GM12865 (cell line): ENCODE measurements around the gene THSD4.

ENCODE experiments used
- DNase-seq: peaks from one replicate; pipeline ENCODE4 v3.0.0; 2010; ENCODE audit warnings: low read depth
- H3K4me3 ChIP-seq: 2 replicates; pipeline ENCODE4 v1.5.1; 2011; ENCODE audit warnings: mild to moderate bottlenecking, low read depth, low read length, control low read depth
- TF ChIP-seq, protein P1 (sequence below): IDR thresholded peaks from 2 replicates; pipeline ENCODE4 v1.5.1; 2011; ENCODE audit warnings: low read length, control low read depth, low read depth, inconsistent platforms; ENCODE audit not compliant: insufficient read depth; ENCODE audit errors: missing control alignments

The THSD4 gene

DNA sequence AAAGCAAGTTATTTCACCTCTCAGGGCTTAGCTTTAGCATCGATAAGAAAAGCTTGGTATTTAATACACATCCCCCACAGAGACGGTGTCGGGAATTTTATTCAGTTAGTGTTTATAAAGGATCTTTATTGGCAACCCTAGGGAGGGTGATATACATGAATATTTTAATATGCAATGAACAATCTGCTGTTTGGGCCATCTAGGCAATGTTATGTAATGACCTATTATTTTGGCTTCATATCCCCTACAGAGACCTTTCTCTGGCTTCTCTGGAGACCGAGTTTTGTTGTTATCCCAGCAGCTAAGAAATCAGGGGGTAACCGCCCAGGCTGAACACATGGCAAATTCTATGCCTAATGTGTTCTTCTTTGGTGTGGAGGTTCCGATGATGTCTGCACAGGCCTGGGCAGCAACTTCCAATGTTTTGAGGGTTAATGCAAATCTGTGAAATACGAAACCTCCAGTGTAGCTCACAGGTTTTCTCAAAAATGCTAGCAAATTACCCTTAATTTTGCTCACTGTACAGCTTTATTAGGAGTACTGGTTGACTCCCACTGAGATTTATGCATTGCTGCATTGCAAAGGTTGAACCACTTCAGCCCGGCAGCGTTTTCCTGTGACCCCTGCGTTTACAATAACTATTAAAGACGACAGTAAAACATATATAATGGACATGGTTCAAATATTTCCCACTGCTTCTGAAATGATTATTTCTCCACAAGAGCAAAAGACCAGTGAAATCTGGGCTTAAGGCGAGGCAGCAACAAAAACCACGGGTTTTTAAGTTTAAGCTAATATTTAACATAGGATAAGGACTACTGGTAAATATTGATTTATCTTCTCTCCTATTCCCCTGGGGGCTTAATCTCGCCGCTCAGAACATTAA is 396.8 kb downstream of the THSD4 start:
- no peak for DNase-seq

DNA sequence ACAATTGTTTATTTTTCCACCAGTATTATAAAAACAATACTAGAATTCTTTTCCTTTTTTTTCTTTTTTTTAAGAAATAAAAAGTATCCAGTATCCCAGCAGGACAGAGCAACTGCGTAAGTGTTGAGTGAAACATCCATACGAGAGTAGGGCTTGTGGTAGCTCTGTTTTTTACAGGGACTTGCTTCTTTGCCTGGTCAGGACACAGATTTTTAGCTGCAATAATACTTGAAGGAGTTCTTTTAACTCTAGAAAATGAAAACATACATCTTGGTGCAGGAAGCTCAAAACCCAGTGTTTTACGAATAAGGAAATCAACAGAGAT is 397.4 kb downstream of the THSD4 start:
- TF ChIP-seq, protein P1, sequence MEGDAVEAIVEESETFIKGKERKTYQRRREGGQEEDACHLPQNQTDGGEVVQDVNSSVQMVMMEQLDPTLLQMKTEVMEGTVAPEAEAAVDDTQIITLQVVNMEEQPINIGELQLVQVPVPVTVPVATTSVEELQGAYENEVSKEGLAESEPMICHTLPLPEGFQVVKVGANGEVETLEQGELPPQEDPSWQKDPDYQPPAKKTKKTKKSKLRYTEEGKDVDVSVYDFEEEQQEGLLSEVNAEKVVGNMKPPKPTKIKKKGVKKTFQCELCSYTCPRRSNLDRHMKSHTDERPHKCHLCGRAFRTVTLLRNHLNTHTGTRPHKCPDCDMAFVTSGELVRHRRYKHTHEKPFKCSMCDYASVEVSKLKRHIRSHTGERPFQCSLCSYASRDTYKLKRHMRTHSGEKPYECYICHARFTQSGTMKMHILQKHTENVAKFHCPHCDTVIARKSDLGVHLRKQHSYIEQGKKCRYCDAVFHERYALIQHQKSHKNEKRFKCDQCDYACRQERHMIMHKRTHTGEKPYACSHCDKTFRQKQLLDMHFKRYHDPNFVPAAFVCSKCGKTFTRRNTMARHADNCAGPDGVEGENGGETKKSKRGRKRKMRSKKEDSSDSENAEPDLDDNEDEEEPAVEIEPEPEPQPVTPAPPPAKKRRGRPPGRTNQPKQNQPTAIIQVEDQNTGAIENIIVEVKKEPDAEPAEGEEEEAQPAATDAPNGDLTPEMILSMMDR, result no peak
- H3K4me3 ChIP-seq, result no peak overlapping the region
- DNase-seq, result no peak

More for the DNA sequence above, 396.8 kb downstream of the THSD4 start:
- no peak overlapping the region for H3K4me3 ChIP-seq
- TF ChIP-seq, protein P1, result no peak

DNA sequence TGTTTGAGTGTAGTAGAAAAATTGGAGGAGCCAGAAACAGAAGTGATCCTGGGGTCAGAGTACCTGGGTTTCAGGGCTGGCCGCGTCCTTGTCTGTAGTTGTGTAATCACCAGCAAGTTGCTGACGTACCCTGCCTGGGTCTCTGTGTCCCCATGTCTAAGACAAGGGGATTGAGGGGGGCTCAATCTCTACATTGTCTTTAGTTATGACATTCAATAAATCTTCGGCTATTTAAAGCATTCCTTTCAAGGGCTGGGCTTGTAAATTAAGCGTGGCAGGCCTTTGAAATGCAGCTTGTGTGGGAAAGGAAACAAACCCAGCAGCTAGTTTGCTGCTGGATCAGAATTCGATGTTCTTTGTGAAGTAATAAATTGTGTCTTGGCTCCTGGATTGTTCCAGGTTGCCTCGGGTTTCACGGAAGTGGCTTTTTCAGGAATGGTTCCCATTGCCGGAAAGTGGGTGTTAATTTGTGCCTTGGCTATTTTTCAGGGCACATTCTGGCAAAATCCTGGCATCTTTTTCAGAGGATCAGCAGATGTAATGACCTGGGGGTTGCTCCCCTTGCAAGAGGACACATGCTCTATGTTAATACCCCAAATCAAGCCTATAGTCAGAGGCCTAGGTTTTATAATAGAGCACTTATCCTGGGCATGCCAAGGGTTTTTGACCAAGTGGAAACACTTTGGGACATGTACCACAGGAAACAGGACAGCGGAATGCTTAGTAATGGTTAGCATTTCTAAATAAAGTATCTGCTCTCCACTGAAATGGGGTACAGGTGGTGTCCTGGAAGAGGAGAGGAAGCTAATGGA is 400.3 kb downstream of the THSD4 start:
- TF ChIP-seq, protein P1, result no peak
- no peak for DNase-seq

DNA sequence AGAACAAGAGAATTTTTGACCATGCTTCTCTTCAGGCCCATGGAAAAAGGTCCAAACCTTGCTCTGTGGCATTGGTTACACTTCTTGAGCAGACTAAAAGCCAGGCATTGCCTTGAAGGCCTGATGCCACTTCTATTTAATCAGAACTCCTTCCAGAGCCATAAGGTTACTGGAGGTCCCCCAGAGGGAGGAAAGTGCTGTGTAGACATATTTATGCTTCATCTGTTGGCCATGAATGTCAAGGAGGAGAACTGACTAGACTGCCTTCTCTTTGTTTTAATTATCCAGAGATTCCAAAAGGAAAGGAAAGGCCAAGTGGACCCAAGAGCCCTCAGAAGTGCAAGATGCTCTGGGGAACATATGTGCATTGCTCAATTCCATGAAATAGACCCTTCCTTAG is 402.5 kb downstream of the THSD4 start:
- no peak for DNase-seq
- H3K4me3 ChIP-seq, result no peak overlapping the region
- TF ChIP-seq, protein P1, result no peak

More for the DNA sequence above, 400.3 kb downstream of the THSD4 start:
- H3K4me3 ChIP-seq, result no peak overlapping the region

DNA sequence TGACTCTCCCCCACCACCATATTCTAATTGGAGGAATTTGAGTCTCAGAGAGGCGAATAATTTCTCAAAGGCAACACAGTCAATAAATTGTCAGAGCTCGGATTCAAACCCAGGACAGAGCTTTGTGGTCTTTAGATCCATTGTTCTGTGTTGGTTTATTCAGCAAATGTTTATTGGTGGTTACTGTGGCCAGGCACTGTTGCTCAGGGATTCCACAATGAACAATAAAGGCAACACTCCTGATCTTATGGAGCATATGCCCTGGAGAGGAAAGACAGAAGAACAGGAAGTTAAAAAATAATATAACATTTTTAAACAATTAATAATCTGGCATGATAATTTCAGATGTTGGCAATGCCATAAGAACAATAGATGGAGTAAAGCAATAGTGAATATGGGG is 403.4 kb downstream of the THSD4 start:
- H3K4me3 ChIP-seq, result no peak overlapping the region
- DNase-seq, result no peak
- TF ChIP-seq, protein P1, result no peak

DNA sequence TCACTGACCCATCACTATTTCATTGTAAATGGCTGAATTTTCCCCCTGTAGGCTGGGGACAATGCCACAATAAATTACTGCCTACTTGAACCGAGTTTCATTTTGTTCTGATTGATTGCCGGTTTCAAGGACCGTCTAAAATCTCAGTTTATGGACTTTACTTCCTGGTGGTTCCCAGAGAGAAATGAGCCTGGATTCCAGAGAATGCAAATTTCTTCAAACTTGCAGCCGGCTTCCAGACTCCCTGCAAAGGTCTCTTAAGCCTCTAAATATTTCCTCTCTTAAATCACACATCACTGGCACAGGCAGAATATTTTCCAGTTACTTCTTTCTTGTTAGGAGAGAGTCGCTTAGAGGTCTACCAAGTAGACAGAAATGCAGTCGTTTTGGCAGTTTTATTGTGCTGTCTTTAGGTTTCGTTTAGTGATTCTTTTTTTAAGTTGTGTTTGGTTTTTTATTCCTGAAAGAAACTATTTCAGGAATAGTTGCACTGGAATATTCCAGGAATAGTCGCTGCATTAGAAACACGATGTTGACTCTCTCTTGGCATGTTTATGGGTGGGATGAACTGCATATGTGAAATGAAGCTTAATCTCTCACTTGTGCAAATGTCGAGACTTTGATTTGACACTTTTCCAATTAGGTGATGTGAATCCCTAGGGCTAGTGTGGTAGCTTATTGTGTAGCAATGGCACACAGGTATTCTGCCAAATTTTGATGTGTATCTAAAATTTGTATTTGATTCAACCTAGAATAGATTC is 411.0 kb downstream of the THSD4 start:
- DNase-seq, result no peak
- no peak overlapping the region for H3K4me3 ChIP-seq
- TF ChIP-seq, protein P1, result no peak
